Esophagus squamous epithelium (tissue), 4 donors: ENCODE data around the gene ABHD17A.

Experiments used
- POLR2A ChIP-seq, 4 donors: fragments of 450-650 bp; IDR thresholded peaks; one replicate each; pipeline ENCODE4 v1.6.1; 2017; ENCODE audit warnings: antibody characterized with exemption in 4 of 4, mild to moderate bottlenecking in 4 of 4, moderate library complexity in 3 of 4
- TF ChIP-seq, protein P1 (sequence below), 6 experiments: fragments of 450-650 bp in 4 of 6; fragments of 200-600 bp in 2 of 6; sonication (generic) in 2 of 6; IDR thresholded peaks; one replicate each; pipeline ENCODE4 v1.5.1; 2016 to 2019; ENCODE audit warnings: antibody characterized with exemption in 6 of 6, mild to moderate bottlenecking in 4 of 6, moderate library complexity in 4 of 6

DNA sequence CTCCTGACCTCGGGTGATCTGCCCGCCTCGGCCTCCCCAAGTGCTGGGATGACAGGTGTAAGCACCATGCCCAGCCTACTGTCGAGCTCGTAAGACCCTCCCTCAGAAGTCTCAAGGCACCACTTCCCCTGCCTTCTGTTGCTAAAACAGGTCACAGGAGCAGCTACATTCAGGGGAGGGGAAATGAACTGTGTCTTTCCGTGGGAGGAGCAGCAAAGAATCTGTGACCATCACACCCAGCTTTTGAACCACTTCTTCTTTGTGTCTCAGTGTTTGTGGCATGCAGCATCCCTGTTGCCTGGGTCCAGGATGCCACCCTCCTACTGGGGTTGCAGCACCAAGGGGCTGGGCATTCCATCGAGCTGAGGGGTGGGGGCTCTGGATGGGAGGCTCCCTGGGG is 47.9 kb upstream of the ABHD17A start:
- TF ChIP-seq, protein P1, sequence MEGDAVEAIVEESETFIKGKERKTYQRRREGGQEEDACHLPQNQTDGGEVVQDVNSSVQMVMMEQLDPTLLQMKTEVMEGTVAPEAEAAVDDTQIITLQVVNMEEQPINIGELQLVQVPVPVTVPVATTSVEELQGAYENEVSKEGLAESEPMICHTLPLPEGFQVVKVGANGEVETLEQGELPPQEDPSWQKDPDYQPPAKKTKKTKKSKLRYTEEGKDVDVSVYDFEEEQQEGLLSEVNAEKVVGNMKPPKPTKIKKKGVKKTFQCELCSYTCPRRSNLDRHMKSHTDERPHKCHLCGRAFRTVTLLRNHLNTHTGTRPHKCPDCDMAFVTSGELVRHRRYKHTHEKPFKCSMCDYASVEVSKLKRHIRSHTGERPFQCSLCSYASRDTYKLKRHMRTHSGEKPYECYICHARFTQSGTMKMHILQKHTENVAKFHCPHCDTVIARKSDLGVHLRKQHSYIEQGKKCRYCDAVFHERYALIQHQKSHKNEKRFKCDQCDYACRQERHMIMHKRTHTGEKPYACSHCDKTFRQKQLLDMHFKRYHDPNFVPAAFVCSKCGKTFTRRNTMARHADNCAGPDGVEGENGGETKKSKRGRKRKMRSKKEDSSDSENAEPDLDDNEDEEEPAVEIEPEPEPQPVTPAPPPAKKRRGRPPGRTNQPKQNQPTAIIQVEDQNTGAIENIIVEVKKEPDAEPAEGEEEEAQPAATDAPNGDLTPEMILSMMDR (IDR thresholded peaks at IDR 0.05): no peak
- no peak for TF ChIP-seq POLR2A (IDR thresholded peaks at IDR 0.05)
